Smooth muscle cell of bladder (primary cell): Measurements from ENCODE around the gene NFIB. TPM values are rescaled to one million over a fixed set of nuclear protein-coding genes. Genes with fewer than 3 reads are reported as not detected.

ENCODE experiments used
- total RNA-seq: library from RNA; depleted of rRNA; stranded (reverse); fragments of >200 nt; gene quantifications from 2 replicates; pipeline ENCODE4 v1.2.3, GENCODE V29; 2014

The NFIB gene
- total RNA-seq, result 9.7 and 13.6 TPM in 2 replicates

DNA sequence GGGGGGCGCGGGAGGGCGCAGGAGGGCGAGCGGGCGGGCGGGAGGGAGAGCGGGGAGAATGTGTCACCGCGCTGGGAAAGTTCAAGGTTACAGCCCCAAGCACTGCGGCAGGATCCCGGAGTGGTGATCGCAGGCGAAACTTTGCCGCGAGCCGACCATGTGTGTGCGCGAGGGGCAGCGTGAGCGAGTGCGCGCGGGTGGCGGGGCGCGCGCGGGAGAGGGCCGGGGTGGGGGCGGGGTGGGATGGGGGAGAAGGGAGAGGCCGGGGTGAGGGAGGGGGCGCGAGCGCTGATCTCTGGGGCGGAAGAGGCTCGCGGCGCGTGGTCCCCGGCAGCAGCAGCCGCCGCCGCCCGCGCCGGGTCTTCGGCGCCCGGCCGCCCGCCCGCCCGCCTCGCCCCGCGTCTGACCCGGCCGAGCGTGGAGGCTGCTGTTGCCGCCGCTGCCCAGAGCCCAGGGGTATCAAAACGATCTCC lies at the start of gene NFIB:
TSS of gene NFIB (minus strand) at position 191 of the 473 bp plus-strand sequence. CDS start 630 bp downstream, outside the sequence.

